Endothelial cell (in vitro differentiated cells): Measurements from ENCODE around the gene MAML3. TPM values are rescaled to one million over a fixed set of nuclear protein-coding genes. Genes with fewer than 3 reads are reported as not detected.

Source experiments
- DNase-seq: peaks from one replicate; pipeline ENCODE4 v3.0.0; 2021; ENCODE audit warnings: low spot score
- H3K27ac Mint-ChIP-seq: one replicate; pipeline ENCODE4 v1.8.0; 2021; ENCODE audit warnings: mixed read lengths, inconsistent platforms; ENCODE audit not compliant: unreplicated experiment
- H3K27me3 Mint-ChIP-seq: one replicate; pipeline ENCODE4 v1.8.0; 2021; ENCODE audit warnings: mild to moderate bottlenecking, moderate library complexity, mixed read lengths, inconsistent platforms; ENCODE audit not compliant: unreplicated experiment
- H3K36me3 Mint-ChIP-seq: one replicate; pipeline ENCODE4 v1.8.0; 2021; ENCODE audit warnings: mild to moderate bottlenecking, low read depth, mixed read lengths, inconsistent platforms; ENCODE audit not compliant: unreplicated experiment
- H3K4me1 Mint-ChIP-seq: one replicate; pipeline ENCODE4 v1.8.0; 2021; ENCODE audit warnings: mild to moderate bottlenecking, mixed read lengths, inconsistent platforms; ENCODE audit not compliant: unreplicated experiment
- H3K4me3 Mint-ChIP-seq: one replicate; pipeline ENCODE4 v1.8.0; 2021; ENCODE audit warnings: mild to moderate bottlenecking, mixed read lengths, inconsistent platforms; ENCODE audit not compliant: unreplicated experiment
- H3K9me3 Mint-ChIP-seq: one replicate; pipeline ENCODE4 v1.8.0; 2021; ENCODE audit warnings: mixed read lengths, inconsistent platforms; ENCODE audit not compliant: unreplicated experiment
- total RNA-seq: library from RNA; stranded (reverse); fragmentation: NEBNext Ultra II Directional; extraction: Animal tissue kit (Norgen Biotek cat#: 25700); gene quantifications from one replicate; pipeline ENCODE4 v1.2.1, GENCODE V29; 2021; ENCODE audit not compliant: unreplicated experiment
- TF ChIP-seq, protein P1 (sequence below): fragments of 200-600 bp; sonication (generic); IDR thresholded peaks from one replicate; pipeline ENCODE4 v1.5.0; 2021; ENCODE audit warnings: antibody characterized with exemption; ENCODE audit not compliant: unreplicated experiment

The MAML3 gene
- total RNA-seq, 1 donor from 2014 or later: 31.0 TPM

- H3K27me3 Mint-ChIP-seq: peaks cover 5% of the 10 kb centered on the region
- H3K9me3 Mint-ChIP-seq: no peaks in the 10 kb centered on the region
- H3K27ac Mint-ChIP-seq: no peak overlapping the region
- no peak for DNase-seq
- no peaks in the 10 kb centered on the region for H3K36me3 Mint-ChIP-seq
- no peak overlapping the region for H3K4me3 Mint-ChIP-seq
- H3K4me1 Mint-ChIP-seq: peaks cover 30% of the 10 kb centered on the region
- TF ChIP-seq, protein P1, sequence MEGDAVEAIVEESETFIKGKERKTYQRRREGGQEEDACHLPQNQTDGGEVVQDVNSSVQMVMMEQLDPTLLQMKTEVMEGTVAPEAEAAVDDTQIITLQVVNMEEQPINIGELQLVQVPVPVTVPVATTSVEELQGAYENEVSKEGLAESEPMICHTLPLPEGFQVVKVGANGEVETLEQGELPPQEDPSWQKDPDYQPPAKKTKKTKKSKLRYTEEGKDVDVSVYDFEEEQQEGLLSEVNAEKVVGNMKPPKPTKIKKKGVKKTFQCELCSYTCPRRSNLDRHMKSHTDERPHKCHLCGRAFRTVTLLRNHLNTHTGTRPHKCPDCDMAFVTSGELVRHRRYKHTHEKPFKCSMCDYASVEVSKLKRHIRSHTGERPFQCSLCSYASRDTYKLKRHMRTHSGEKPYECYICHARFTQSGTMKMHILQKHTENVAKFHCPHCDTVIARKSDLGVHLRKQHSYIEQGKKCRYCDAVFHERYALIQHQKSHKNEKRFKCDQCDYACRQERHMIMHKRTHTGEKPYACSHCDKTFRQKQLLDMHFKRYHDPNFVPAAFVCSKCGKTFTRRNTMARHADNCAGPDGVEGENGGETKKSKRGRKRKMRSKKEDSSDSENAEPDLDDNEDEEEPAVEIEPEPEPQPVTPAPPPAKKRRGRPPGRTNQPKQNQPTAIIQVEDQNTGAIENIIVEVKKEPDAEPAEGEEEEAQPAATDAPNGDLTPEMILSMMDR: no peak
Observed at GRCh38 chr4:139802488-139802887, 351.5 kb downstream of the MAML3 start.

GRCh38 chr4:139801895-139802294 lies 352.1 kb downstream of the MAML3 start:
- no peak for DNase-seq
- Mint-ChIP-seq H3K36me3 (no peaks in the 10 kb centered on the region), H3K9me3 (no peaks in the 10 kb centered on the region), H3K4me1 (peaks cover 25% of the 10 kb centered on the region), H3K27me3 (peaks cover 5% of the 10 kb centered on the region), H3K4me3 (no peak overlapping the region), H3K27ac (no peak overlapping the region)
- TF ChIP-seq, protein P1: no peak

GRCh38 chr4:139800082-139800481 lies 353.9 kb downstream of the MAML3 start:
- TF ChIP-seq, protein P1: no peak
- Mint-ChIP-seq H3K4me1 (peaks cover 31% of the 10 kb centered on the region), H3K4me3 (no peak overlapping the region), H3K9me3 (no peaks in the 10 kb centered on the region), H3K36me3 (no peaks in the 10 kb centered on the region), H3K27ac (no peak overlapping the region), H3K27me3 (peaks cover 5% of the 10 kb centered on the region)
- no peak for DNase-seq

DNA sequence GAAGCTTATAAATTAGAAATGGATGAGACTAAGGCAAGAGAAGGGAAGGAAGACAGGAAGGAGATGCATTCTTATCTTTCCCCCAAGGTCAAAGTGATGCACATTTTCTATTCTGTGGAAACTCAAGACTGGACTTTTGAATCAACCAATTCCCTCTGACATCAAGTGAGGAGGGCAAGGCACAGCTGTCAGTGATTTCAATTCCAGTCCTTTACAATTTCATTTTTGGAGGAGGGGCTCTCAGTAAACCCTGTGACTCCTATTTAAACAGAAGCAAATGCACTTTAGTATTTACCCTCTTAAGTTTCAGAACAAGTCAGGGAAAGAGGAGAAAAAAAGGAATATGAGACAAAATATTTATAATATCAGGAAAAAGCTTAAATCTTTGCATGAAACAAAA lies 354.4 kb downstream of the MAML3 start:
- Mint-ChIP-seq H3K36me3 (no peaks in the 10 kb centered on the region), H3K27me3 (peaks cover 5% of the 10 kb centered on the region), H3K4me1 (peaks cover 31% of the 10 kb centered on the region), H3K27ac (no peak overlapping the region), H3K4me3 (no peak overlapping the region), H3K9me3 (no peaks in the 10 kb centered on the region)
- DNase-seq: no peak
- TF ChIP-seq, protein P1: no peak

DNA sequence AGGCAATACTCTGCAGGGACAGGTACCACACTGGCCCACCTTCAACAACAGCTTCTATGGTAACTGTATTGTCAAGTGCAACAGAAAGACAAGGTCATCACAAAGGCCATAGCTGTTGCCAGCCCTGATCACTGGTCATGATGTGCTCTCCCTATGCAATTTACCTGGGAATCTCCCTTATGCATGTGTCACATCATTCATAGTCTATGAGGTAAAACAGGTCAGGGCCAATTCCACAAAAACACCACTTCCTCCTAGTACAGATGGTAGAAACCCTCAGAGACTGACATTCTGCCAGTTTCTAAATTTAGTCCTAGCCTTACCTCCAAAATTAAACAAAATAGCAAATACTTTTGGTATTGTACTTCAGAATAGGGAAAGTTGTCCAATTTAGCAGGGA lies 355.5 kb downstream of the MAML3 start:
- H3K36me3 Mint-ChIP-seq: no peaks in the 10 kb centered on the region
- no peak for DNase-seq
- H3K9me3 Mint-ChIP-seq: no peaks in the 10 kb centered on the region
- no peak overlapping the region for H3K4me3 Mint-ChIP-seq
- peaks cover 31% of the 10 kb centered on the region for H3K4me1 Mint-ChIP-seq
- TF ChIP-seq, protein P1: no peak
- H3K27me3 Mint-ChIP-seq: peaks cover 5% of the 10 kb centered on the region
- H3K27ac Mint-ChIP-seq: no peak overlapping the region
